Prostate gland (tissue), 2 donors: ENCODE results near the gene GPM6B. TPM values are rescaled to one million over a fixed set of nuclear protein-coding genes. Genes with fewer than 3 reads are reported as not detected.

Source experiments
- DNase-seq: peaks from one replicate; pipeline ENCODE4 v3.0.0-alpha.2; 2019; ENCODE audit warnings: low spot score
- H3K27ac ChIP-seq, 2 donors: fragments of 200-600 bp; sonication (generic); 2 replicates each; pipeline ENCODE4 v1.5.1; 2017 to 2019
- H3K27me3 ChIP-seq: fragments of 200-600 bp; sonication (generic); replicated peaks from 2 replicates; pipeline ENCODE4 v1.5.1; 2019; ENCODE audit not compliant: insufficient read depth
- H3K36me3 ChIP-seq, 2 donors: fragments of 200-600 bp; sonication (generic); 1 replicate in 1 of 2; 2 replicates in 1 of 2; pipeline versions ENCODE4 v1.5.1 to v1.8.1; 2017 to 2019
- H3K4me1 ChIP-seq: fragments of 200-600 bp; sonication (generic); replicated peaks from 2 replicates; pipeline ENCODE4 v1.5.1; 2019
- H3K4me3 ChIP-seq, 2 donors: fragments of 200-600 bp; sonication (generic); 2 replicates each; pipeline ENCODE4 v1.5.1; 2017 to 2019
- H3K9me3 ChIP-seq: fragments of 200-600 bp; sonication (generic); 2 replicates; pipeline ENCODE4 v1.5.1; 2017
- CTCF ChIP-seq, 4 experiments: fragments of 200-600 bp in 2 of 4; fragments of 450-650 bp in 2 of 4; sonication (generic) in 2 of 4; IDR thresholded peaks; 1 replicate in 3 of 4; 2 replicates in 1 of 4; pipeline ENCODE4 v1.5.1; 2016 to 2019; ENCODE audit warnings: antibody characterized with exemption in 4 of 4, mild to moderate bottlenecking in 2 of 4, moderate library complexity in 2 of 4
- POLR2A ChIP-seq: fragments of 450-650 bp; IDR thresholded peaks from one replicate; pipeline ENCODE4 v1.6.1; 2016; ENCODE audit warnings: antibody characterized with exemption, mild to moderate bottlenecking
- POLR2AphosphoS5 ChIP-seq: sonication (generic); formaldehyde crosslinking; IDR thresholded peaks from one replicate; pipeline ENCODE4 v1.6.1; 2017; ENCODE audit warnings: antibody characterized with exemption
- WGBS: methylation state at CpG from one replicate; pipeline ENCODE4 v1.1.5; 2018; 5-methylcytosine and 5-hydroxymethylcytosine counted together
- intact Hi-C: fragments of 100-400 bp; cut with DNase I; formaldehyde crosslinking; loops from one replicate; pipeline ENCODE4 v1.14.2; 2022
- total RNA-seq, 2 donors: library from RNA; depleted of rRNA; stranded (reverse); fragments of >200 nt; gene quantifications; one replicate each; pipeline ENCODE4 v1.1.0, GENCODE V29; 2016

The GPM6B gene
- total RNA-seq, 2 donors from 2014 or later = 10.1 to 12.3 TPM

GRCh38 chrX:13834355-13834754 lies 17.5 kb upstream of the GPM6B start:
- Histone ChIP-seq H3K36me3 (no peaks in the 10 kb centered on the region), H3K27me3 (no peaks in the 10 kb centered on the region), H3K9me3 (no peaks in the 10 kb centered on the region), H3K4me1 (no peaks in the 10 kb centered on the region), H3K27ac (no peak overlapping the region), H3K4me3 (no peak overlapping the region)
- no peak for TF ChIP-seq CTCF (IDR thresholded peaks at IDR 0.05)
- no peak for TF ChIP-seq POLR2AphosphoS5
- TF ChIP-seq POLR2A = no peak
- intact Hi-C loops = no loop called here
- WGBS = 47% methylated on average over 2 of the region's 2 CpGs
- DNase-seq = no peak

- no peaks in the 10 kb centered on the region for H3K4me1 ChIP-seq
- H3K36me3 ChIP-seq = no peaks in the 10 kb centered on the region
- DNase-seq = no peak
- no peak overlapping the region for H3K27ac ChIP-seq
- no peak overlapping the region for H3K4me3 ChIP-seq
- TF ChIP-seq CTCF (IDR thresholded peaks at IDR 0.05) (no peak), POLR2A (no peak), POLR2AphosphoS5 (no peak)
- 99% methylated on average over 5 of the region's 5 CpGs for WGBS
- no peaks in the 10 kb centered on the region for H3K9me3 ChIP-seq
- intact Hi-C loops = no loop called here
- H3K27me3 ChIP-seq = no peaks in the 10 kb centered on the region
These were observed 13.1 kb upstream of the GPM6B start for GRCh38 chrX:13829983-13830382.

GRCh38 chrX:13828392-13828791 lies 11.5 kb upstream of the GPM6B start:
- Histone ChIP-seq H3K9me3 (no peaks in the 10 kb centered on the region), H3K27ac (no peak overlapping the region), H3K27me3 (no peaks in the 10 kb centered on the region), H3K36me3 (no peaks in the 10 kb centered on the region), H3K4me3 (no peak overlapping the region), H3K4me1 (no peaks in the 10 kb centered on the region)
- DNase-seq = no peak
- intact Hi-C loops = no loop called here
- WGBS = 96% methylated on average over 4 of the region's 4 CpGs
- TF ChIP-seq CTCF (IDR thresholded peaks at IDR 0.05) = no peak
- TF ChIP-seq POLR2A = no peak
- TF ChIP-seq POLR2AphosphoS5 = no peak

GRCh38 chrX:13827298-13828090 lies 10.6 kb upstream of the GPM6B start:
- no peak for DNase-seq
- TF ChIP-seq CTCF (IDR thresholded peaks at IDR 0.05) = no peak
- TF ChIP-seq POLR2AphosphoS5 = no peak
- no peak for TF ChIP-seq POLR2A
- Histone ChIP-seq H3K9me3 (no peaks in the 10 kb centered on the region), H3K27me3 (no peaks in the 10 kb centered on the region), H3K27ac (no peak overlapping the region), H3K4me1 (no peaks in the 10 kb centered on the region), H3K4me3 (no peak overlapping the region), H3K36me3 (no peaks in the 10 kb centered on the region)
- 92% methylated on average over 9 of the region's 9 CpGs for WGBS
- intact Hi-C loops = no loop called here

GRCh38 chrX:13826770-13827169 lies 9.9 kb upstream of the GPM6B start:
- TF ChIP-seq POLR2AphosphoS5 = no peak
- no peak for TF ChIP-seq POLR2A
- TF ChIP-seq CTCF (IDR thresholded peaks at IDR 0.05) = no peak
- DNase-seq = no peak
- 89% methylated on average over 4 of the region's 5 CpGs for WGBS
- Histone ChIP-seq H3K36me3 (no peaks in the 10 kb centered on the region), H3K4me1 (no peaks in the 10 kb centered on the region), H3K27ac (no peak overlapping the region), H3K9me3 (no peaks in the 10 kb centered on the region), H3K27me3 (no peaks in the 10 kb centered on the region), H3K4me3 (no peak overlapping the region)
- intact Hi-C loops = no loop called here
